SH-SY5Y (cell line): ENCODE measurements around the gene MRGPRD.

ENCODE experiments used
- GATA2 ChIP-seq: IDR thresholded peaks from 2 replicates; pipeline ENCODE4 v1.6.1; 2011; ENCODE audit warnings: mild to moderate bottlenecking, low read depth, low read length
- GATA3 ChIP-seq: IDR thresholded peaks from 2 replicates; pipeline ENCODE4 v1.6.1; 2011; ENCODE audit warnings: low read depth, mild to moderate bottlenecking, low read length, moderate library complexity

- TF ChIP-seq GATA2 (no peak), GATA3 (no peak)
Observed at GRCh38 chr11:69005183-69005630, 24.4 kb upstream of the MRGPRD start.
